OCI-LY7 (cell line): ENCODE measurements around the gene ZBED4. TPM values are rescaled to one million over a fixed set of nuclear protein-coding genes. Genes with fewer than 3 reads are reported as not detected.
A peak's percentile ranks its signal among the peaks of the same experiment; 100 is the strongest.

Experiments used
- BruUV-seq: library from RNA; stranded (reverse); fragments of 400-500 nt; replicated peaks from 2 replicates; lab custom pipeline; 2021; lab: Mats Ljungman, UMichigan
- CTCF ChIA-PET: fragments of 300-600 bp; sonication (Branson Sonifier 250); formaldehyde crosslinking; loops from one replicate; lab custom pipeline; 2022; ENCODE audit warnings: antibody characterized with exemption; ENCODE audit not compliant: unreplicated experiment; lab: Charles Lee
- POLR2A ChIA-PET: fragments of 300-600 bp; sonication (Branson Sonifier 250); formaldehyde crosslinking; loops from one replicate; lab custom pipeline; 2022; ENCODE audit warnings: antibody characterized with exemption; lab: Charles Lee
- DNase-seq: peaks from one replicate; pipeline ENCODE4 v3.0.0-alpha.2; 2015; ENCODE audit warnings: low spot score
- H2AFZ ChIP-seq: fragments of 200-600 bp; sonication (generic), shearing (Covaris generic); 2 replicates; pipeline ENCODE4 v1.6.1; 2014; ENCODE audit warnings: mild to moderate bottlenecking, antibody characterized with exemption, low read length, moderate library complexity
- H3K27ac ChIP-seq: fragments of 200-600 bp; sonication (generic); 2 replicates; pipeline ENCODE4 v1.5.1; 2014; ENCODE audit warnings: mixed run types, low read depth, mild to moderate bottlenecking, moderate library complexity, low read length, inconsistent platforms; ENCODE audit not compliant: poor library complexity, severe bottlenecking
- H3K36me3 ChIP-seq: fragments of 200-600 bp; sonication (generic); 2 replicates; pipeline ENCODE4 v1.6.1; 2014; ENCODE audit warnings: mild to moderate bottlenecking, antibody characterized with exemption, low read length, moderate library complexity, mixed read lengths; ENCODE audit not compliant: insufficient read depth
- H3K4me1 ChIP-seq: fragments of 200-600 bp; sonication (generic); 2 replicates; pipeline ENCODE4 v1.5.1; 2014; ENCODE audit warnings: mild to moderate bottlenecking, low read length; ENCODE audit not compliant: insufficient read depth, poor library complexity, severe bottlenecking
- H3K4me2 ChIP-seq: fragments of 200-600 bp; sonication (generic); 2 replicates; pipeline ENCODE4 v1.6.1; 2014; ENCODE audit warnings: mild to moderate bottlenecking, low read length
- H3K4me3 ChIP-seq: fragments of 200-600 bp; sonication (generic); 2 replicates; pipeline ENCODE4 v1.5.1; 2014; ENCODE audit warnings: mild to moderate bottlenecking, low read depth, low read length; ENCODE audit not compliant: poor library complexity, severe bottlenecking
- H3K79me2 ChIP-seq: fragments of 200-600 bp; sonication (generic); 2 replicates; pipeline ENCODE4 v1.6.1; 2016; ENCODE audit warnings: low read depth, mild to moderate bottlenecking, low read length, moderate library complexity, mixed read lengths; ENCODE audit not compliant: insufficient read depth
- H3K9me2 ChIP-seq: fragments of 200-600 bp; sonication (generic); 2 replicates; pipeline ENCODE4 v1.6.1; 2016; ENCODE audit warnings: mild to moderate bottlenecking, low read length, mixed read lengths; ENCODE audit not compliant: insufficient read depth
- H3K9me3 ChIP-seq: fragments of 200-600 bp; sonication (generic); 2 replicates; pipeline ENCODE4 v1.6.1; 2014; ENCODE audit warnings: mild to moderate bottlenecking, mixed run types, low read length, mixed read lengths
- H4K20me1 ChIP-seq: fragments of 200-600 bp; sonication (generic); 2 replicates; pipeline ENCODE4 v1.6.1; 2014; ENCODE audit warnings: mild to moderate bottlenecking, antibody characterized with exemption, low read length, moderate library complexity, mixed read lengths; ENCODE audit not compliant: insufficient read depth
- EZH2phosphoT487 ChIP-seq: fragments of 200-600 bp; sonication (generic); IDR thresholded peaks from 2 replicates; pipeline ENCODE4 v1.6.1; 2018; ENCODE audit warnings: low read depth, borderline replicate concordance, mild to moderate bottlenecking, mixed run types, antibody characterized with exemption, low read length, moderate library complexity, mixed read lengths
- intact Hi-C: fragments of 100-400 bp; cut with micrococcal nuclease; formaldehyde crosslinking; loops from one replicate; pipeline ENCODE4 v1.10.0; 2022; ENCODE audit not compliant: unreplicated experiment
- small RNA-seq: library from RNA; depleted of rRNA; stranded (forward); fragments of <200 nt; gene quantifications from one replicate; pipeline ENCODE3, GENCODE V24; 2014
- total RNA-seq, 2 experiments: library from RNA; depleted of rRNA in 1 of 2; stranded (reverse); fragments of >200 nt in 1 of 2; shearing (Covaris generic) in 1 of 2; gene quantifications; 2 replicates each; pipeline ENCODE4 v1.2.3, GENCODE V29; 2014 to 2022
- TF ChIP-seq, protein P1 (sequence below): fragments of 200-600 bp; sonication (generic); conservative IDR thresholded peaks from 2 replicates; pipeline ENCODE4 v1.5.1; 2014; ENCODE audit warnings: mild to moderate bottlenecking, antibody characterized with exemption, low read length, moderate library complexity, mixed read lengths

Gene ZBED4
- total RNA-seq, 2 experiments from 2014 or later = 30.4 to 31.6 TPM

- Histone ChIP-seq H3K4me3 (no peak overlapping the region), H3K4me1 (peaks cover 35% of the 10 kb centered on the region), H3K4me2 (peak overlapping the region; percentile 75), H3K27ac (no peak overlapping the region), H3K79me2 (no peaks in the 10 kb centered on the region), H2AFZ (no peak overlapping the region), H4K20me1 (no peaks in the 10 kb centered on the region), H3K36me3 (no peaks in the 10 kb centered on the region), H3K9me3 (0 out of 2 replicates have a peak, but pooled peaks cover 9% of the 10 kb centered on the region), H3K9me2 (no peaks in the 10 kb centered on the region)
- ChIA-PET POLR2A (interaction anchor here (0.5 to 1.6 kb wide), 2 partner anchors 9 to 76 kb away, joined by 5 to 6 read pairs; no protein-coding TSS in a partner anchor), CTCF (interaction anchor here (0.6 kb wide), 1 partner anchor 380 kb away, joined by 6 read pairs; no protein-coding TSS in a partner anchor)
- TF ChIP-seq, protein P1, sequence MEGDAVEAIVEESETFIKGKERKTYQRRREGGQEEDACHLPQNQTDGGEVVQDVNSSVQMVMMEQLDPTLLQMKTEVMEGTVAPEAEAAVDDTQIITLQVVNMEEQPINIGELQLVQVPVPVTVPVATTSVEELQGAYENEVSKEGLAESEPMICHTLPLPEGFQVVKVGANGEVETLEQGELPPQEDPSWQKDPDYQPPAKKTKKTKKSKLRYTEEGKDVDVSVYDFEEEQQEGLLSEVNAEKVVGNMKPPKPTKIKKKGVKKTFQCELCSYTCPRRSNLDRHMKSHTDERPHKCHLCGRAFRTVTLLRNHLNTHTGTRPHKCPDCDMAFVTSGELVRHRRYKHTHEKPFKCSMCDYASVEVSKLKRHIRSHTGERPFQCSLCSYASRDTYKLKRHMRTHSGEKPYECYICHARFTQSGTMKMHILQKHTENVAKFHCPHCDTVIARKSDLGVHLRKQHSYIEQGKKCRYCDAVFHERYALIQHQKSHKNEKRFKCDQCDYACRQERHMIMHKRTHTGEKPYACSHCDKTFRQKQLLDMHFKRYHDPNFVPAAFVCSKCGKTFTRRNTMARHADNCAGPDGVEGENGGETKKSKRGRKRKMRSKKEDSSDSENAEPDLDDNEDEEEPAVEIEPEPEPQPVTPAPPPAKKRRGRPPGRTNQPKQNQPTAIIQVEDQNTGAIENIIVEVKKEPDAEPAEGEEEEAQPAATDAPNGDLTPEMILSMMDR = no peak
- DNase-seq = no peak
- no TSS peak for BruUV-seq
- intact Hi-C loops = loop anchor here (10.0 kb wide), 2 partner anchors 167 to 583 kb away; no protein-coding TSS in a partner anchor
These were observed 84.3 kb downstream of the ZBED4 start for GRCh38 chr22:49937758-49938564.

DNA sequence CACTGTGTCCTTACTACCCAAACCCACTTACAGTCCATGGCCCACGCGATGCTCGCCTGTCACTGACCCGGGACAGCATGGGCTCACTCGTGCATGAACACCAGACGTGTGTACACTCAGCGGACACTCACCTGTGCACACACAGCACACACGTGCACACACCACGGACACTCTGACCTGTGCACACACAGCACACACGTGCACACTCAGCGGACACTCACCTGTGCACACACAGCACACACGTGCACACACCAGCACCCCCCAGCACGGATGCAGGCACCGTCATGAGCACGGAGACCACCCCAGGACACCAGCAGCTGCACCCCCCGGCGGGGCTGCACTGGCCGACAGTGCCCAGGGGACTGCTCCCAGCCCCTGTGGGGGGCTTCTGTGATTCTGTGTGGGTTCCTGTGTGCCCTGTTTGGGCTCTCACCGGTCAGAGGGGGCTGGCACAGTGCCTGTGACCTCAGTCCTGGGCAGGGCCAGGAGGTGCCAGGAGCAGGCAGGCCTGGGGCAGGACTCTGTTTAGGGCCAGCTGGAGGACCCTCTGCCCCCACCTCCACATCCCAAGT lies 85.0 kb downstream of the ZBED4 start:
- Histone ChIP-seq H3K9me3 (0 out of 2 replicates have a peak, but pooled peaks cover 9% of the 10 kb centered on the region), H3K27ac (no peak overlapping the region), H3K4me2 (no peak overlapping the region), H3K36me3 (no peaks in the 10 kb centered on the region), H3K79me2 (no peaks in the 10 kb centered on the region), H3K4me1 (peaks cover 28% of the 10 kb centered on the region), H2AFZ (no peak overlapping the region), H4K20me1 (no peaks in the 10 kb centered on the region), H3K9me2 (no peaks in the 10 kb centered on the region), H3K4me3 (no peak overlapping the region)
- intact Hi-C loops = loop anchor here (10.0 kb wide), 2 partner anchors 166 to 584 kb away; no protein-coding TSS in a partner anchor
- ChIA-PET CTCF (no interaction called here), POLR2A (interaction anchor here (0.6 kb wide), 1 partner anchor 305 kb away, joined by 3 read pairs; no protein-coding TSS in a partner anchor)
- no peak for TF ChIP-seq EZH2phosphoT487
- TF ChIP-seq, protein P1 = no peak
- BruUV-seq = no TSS peak
- no peak for DNase-seq

Small RNAs within 50 kb of the gene (small RNA-seq; reads per million reads assigned to genes)
- not detected for gene AL117328.1
- not detected for gene RF00017

Other genes starting within 250 kb of the ZBED4 start
- 37.3 and 38.1 TPM in 2 replicates for gene BRD1, start 26.0 kb upstream of the ZBED4 start, total RNA-seq (2014; rRNA removed; shearing (Covaris generic))
- gene BRD1, start 26.0 kb upstream of the ZBED4 start, total RNA-seq (2022) = 46.6 and 47.3 TPM in 2 replicates
- gene ALG12, start 64.6 kb downstream of the ZBED4 start, total RNA-seq (2014; rRNA removed; shearing (Covaris generic)) = 6.4 and 11.7 TPM in 2 replicates
- 11.4 and 14.0 TPM in 2 replicates for gene ALG12, start 64.6 kb downstream of the ZBED4 start, total RNA-seq (2022)
- gene CRELD2, start 64.8 kb downstream of the ZBED4 start, total RNA-seq (2014; rRNA removed; shearing (Covaris generic)) = 32.5 and 35.3 TPM in 2 replicates
- 27.4 and 32.0 TPM in 2 replicates for gene CRELD2, start 64.8 kb downstream of the ZBED4 start, total RNA-seq (2022)
- 74.3 and 81.7 TPM in 2 replicates for gene PIM3, start 106.9 kb downstream of the ZBED4 start, total RNA-seq (2014; rRNA removed; shearing (Covaris generic))
- 60.5 and 66.5 TPM in 2 replicates for gene PIM3, start 106.9 kb downstream of the ZBED4 start, total RNA-seq (2022)
- 0.03 TPM in 1 of 2 replicates, not detected in the other for gene IL17REL, start 158.9 kb downstream of the ZBED4 start, total RNA-seq (2014; rRNA removed; shearing (Covaris generic))
- not detected in 2 replicates for gene IL17REL, start 158.9 kb downstream of the ZBED4 start, total RNA-seq (2022)
- 0.06 TPM in 1 of 2 replicates, not detected in the other for gene TTLL8, start 204.5 kb downstream of the ZBED4 start, total RNA-seq (2014; rRNA removed; shearing (Covaris generic))
- gene TTLL8, start 204.5 kb downstream of the ZBED4 start, total RNA-seq (2022) = 0.72 and 1.3 TPM in 2 replicates
- gene MLC1, start 231.6 kb downstream of the ZBED4 start, total RNA-seq (2014; rRNA removed; shearing (Covaris generic)) = 0.16 TPM in 1 of 2 replicates, not detected in the other
- gene MLC1, start 231.6 kb downstream of the ZBED4 start, total RNA-seq (2022) = not detected in 2 replicates
- 0.03 and 0.22 TPM in 2 replicates for gene MOV10L1, start 236.2 kb downstream of the ZBED4 start, total RNA-seq (2014; rRNA removed; shearing (Covaris generic))
- 0.66 and 1.1 TPM in 2 replicates for gene MOV10L1, start 236.2 kb downstream of the ZBED4 start, total RNA-seq (2022)